NCI-H446 treated with DMSO at 0.1 percent for 48 hours (cell line): ENCODE data around the gene FAM25A.

ENCODE experiments used
- DNase-seq: peaks from one replicate; lab custom pipeline; 2025; lab: John Stamatoyannopoulos, UW

FAM25A gene

DNA sequence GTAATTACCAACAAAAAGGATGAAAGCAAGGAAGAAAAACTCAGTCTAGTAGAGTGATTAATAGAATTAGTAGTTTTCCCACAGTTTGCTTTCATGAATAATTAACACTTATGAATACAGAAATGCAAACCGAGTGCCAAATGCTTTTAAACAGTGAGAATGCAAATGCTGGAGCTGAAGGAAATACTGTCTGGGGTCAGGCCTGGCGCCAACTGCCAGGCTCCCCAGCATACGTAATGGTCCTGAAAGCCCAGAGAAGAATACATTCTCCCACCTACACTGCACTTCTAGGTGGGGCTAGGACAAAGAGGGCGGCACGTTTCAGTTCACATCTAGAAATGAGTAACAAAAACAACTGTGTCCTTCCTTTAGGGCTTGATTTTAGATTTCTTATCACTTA lies 44.6 kb downstream of the FAM25A start:
- DNase-seq: no peak

DNA sequence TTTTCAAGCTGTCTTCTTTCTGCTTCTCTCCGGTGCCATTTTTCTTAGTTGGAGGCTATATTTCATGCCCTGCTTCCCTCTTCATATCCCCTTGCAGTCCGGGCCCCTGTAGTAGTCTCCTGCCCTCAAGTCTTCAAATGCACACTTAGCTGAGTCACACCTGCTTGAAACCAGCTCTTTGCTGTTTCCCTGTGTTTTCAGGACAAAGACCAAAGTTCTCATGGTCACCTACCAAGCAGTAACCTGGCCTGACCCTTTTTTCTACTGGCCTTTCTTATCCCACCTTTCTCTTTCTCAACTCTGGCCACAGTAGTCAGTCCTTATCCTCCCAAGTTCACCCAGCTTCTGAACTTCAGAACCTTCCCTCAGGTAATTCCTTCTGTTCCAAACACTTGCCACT lies 46.1 kb downstream of the FAM25A start:
- DNase-seq: no peak

DNA sequence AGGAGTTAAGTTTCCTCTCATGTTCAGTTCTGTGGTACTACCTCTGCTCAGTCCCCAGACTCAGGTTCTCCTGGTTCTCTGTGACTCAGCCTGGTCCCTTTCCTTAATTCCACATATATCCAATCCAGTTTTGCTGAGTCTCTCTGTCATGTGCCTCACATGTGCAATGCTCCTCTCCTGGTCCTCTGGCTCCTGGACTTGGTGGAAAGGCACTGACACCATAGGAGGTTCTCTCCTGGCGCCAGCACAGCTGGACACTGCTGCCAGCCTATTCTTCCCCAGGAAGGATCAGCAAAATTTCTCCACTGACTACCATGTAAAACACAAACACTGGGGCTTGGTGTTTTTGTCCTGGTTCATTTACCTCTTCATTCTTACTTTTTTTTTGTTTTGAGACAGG lies 46.8 kb downstream of the FAM25A start:
- DNase-seq: no peak

DNA sequence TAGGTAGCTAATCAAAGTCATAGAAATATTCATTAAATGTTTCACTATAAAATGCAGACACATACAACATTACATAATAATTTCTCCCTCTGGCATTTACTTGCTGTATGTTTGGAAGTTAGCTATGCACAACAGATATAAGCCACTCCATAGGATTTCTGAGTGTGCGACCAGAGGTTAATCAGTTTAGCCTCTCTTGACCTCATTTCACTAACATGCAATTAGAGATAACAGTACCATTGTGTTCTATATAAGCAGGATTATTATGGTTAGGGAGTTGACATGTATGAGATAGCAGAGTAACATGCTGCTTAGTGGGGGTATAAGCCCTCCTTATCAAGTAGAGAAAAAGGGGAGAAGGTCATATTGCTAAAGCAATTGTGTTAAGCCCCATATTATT lies 48.2 kb downstream of the FAM25A start:
- no peak for DNase-seq

DNA sequence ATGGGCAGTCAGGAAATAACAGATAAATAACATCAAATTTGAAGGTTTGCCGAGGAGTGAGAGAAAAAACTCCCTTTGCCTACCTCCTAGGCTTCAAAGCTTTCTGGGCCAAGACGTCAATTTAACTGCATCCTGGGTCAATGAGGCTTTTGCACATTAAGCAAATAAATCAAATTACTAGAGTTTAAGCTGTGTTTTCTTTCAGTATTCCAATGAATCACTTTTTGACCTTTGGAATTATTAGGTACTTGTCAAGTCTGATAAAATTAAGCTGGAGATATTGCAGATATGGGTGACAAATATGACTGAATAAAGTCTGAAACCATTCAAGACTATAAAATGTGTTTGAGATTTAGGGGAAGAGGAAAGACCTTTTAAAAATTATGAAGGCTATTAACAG lies 52.4 kb downstream of the FAM25A start:
- DNase-seq: no peak
